Placental epithelial cell (primary cell): ENCODE measurements around the gene ARHGAP20. TPM values are rescaled to one million over a fixed set of nuclear protein-coding genes. Genes with fewer than 3 reads are reported as not detected.

Source experiments
- total RNA-seq: library from RNA; depleted of rRNA; stranded (reverse); fragments of >200 nt; gene quantifications from 2 replicates; pipeline ENCODE4 v1.2.3, GENCODE V29; 2012

Gene ARHGAP20, protein sequence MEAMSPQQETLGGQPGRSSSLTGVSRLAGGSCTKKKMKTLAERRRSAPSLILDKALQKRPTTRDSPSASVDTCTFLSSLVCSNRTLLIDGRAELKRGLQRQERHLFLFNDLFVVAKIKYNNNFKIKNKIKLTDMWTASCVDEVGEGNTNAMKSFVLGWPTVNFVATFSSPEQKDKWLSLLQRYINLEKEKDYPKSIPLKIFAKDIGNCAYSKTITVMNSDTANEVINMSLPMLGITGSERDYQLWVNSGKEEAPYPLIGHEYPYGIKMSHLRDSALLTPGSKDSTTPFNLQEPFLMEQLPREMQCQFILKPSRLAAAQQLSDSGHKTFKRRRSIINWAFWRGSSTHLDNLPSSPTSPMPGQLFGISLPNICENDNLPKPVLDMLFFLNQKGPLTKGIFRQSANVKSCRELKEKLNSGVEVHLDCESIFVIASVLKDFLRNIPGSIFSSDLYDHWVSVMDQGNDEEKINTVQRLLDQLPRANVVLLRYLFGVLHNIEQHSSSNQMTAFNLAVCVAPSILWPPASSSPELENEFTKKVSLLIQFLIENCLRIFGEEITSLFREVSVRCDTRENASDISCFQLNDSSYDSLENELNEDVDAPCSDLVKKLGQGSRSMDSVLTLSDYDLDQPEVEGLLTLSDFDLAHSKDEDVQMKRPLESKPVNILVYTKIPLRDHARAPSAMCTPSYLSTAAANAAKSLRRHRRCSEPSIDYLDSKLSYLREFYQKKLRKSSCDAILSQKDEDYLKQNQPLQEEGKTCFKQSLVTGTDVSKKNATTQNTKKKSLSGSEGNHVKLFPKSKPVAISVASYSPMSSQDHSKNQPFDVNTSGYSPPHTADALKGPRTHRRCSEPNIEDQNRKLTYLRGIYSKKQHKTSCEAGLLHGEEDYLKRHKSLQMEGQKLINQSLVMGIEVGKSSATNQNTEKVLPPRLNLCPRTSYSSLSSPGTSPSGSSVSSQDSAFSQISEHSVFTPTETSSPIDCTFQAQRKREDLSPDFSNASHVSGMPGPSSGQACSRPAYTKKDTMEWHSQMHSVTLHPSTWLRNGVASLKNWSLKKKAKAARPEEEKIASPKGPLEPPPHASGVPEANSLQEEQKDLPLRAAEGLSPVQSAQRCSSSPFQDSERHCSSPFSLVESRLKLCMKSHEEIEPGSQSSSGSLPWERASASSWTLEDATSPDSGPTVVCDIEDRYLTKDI
- under 0.01 and 0.11 TPM in 2 replicates for total RNA-seq

DNA sequence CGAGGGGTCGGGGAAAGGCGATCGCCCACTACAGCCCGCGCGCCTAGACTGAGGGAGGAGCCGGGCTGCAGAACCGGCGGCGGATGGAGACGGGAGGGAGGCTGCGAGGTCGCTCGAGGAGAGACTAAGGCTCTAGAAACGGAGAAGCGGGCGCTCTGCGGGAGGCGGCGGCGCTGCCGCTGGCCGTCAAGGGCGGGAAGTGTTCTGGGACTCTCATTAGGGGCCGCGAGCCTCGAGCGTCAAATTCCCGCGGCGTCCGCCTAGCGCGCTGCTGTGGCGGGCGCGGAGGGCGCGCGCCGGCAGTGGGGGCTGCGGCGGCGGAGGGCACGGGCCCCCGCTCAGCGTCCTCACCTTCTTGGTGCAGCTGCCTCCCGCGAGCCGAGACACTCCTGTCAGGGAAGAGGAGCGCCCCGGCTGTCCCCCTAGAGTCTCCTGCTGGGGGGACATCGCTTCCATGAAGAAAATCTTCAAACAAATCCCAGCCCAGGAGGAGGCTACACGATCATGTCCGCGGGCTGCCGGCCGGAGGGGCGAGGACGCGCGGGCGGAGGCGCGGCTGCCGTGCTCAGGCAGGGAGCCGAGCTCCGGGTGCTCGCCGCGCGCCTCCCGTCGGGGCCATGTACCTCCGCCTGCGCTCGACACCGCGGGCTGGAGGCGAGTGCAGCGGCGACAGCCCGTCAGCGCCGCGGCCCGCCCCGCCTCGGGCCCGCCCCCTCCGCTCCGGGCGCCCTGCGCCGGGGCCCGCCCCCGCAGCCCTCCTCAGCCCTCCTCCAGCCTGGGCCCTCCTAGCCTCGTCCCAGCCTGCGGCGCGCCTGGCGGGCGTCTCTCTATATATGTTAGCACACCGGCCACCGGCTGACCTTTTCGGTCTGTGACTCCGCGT is at the start of gene ARHGAP20:
Gene ARHGAP20 (minus strand): TSS at position 662 of the 883 bp plus-strand sequence. CDS start 206 bp downstream, at position 456.

